ENCODE data around the gene SLC22A7.
A peak's percentile ranks its signal among the peaks of the same experiment; 100 is the strongest.
"Not testable (repeated sequence)": the region's sequence is repeated elsewhere in the genome, so short reads cannot be mapped to it uniquely, and the experiment has no call there.

The SLC22A7 gene

GRCh38 chr6:43339168-43339567 lies 41.1 kb downstream of the SLC22A7 start:
- peak; percentile 59 for DNase-seq (ENCODE audit: low read depth)
- no peak overlapping the region for H3K4me3 ChIP-seq (ENCODE audit: low read depth, low read length)

GRCh38 chr6:43346243-43346642 lies 48.2 kb downstream of the SLC22A7 start:
- not testable (repeated sequence) for H3K4me3 ChIP-seq (ENCODE audit: low read depth, low read length); DNase-seq (ENCODE audit: low read depth)

More at GRCh38 chr6:43339168-43339567, 41.1 kb downstream of the SLC22A7 start:
- no peak for TF ChIP-seq CTCF (IDR thresholded peaks at IDR 0.05; ENCODE audit: insufficient read depth, low read depth, low read length, missing control alignments)

- no peak overlapping the region for H3K4me3 ChIP-seq (ENCODE audit: low read depth, low read length)
- no peak for DNase-seq (ENCODE audit: low read depth)
- no peak for TF ChIP-seq CTCF (IDR thresholded peaks at IDR 0.05; ENCODE audit: insufficient read depth, low read depth, low read length, missing control alignments)
These were observed 49.0 kb downstream of the SLC22A7 start for GRCh38 chr6:43347021-43347420.

- no peak for TF ChIP-seq CTCF (IDR thresholded peaks at IDR 0.05; ENCODE audit: insufficient read depth, low read depth, low read length, missing control alignments)
- DNase-seq (ENCODE audit: low read depth): no peak
These were observed 49.4 kb downstream of the SLC22A7 start for GRCh38 chr6:43347444-43347843.

GRCh38 chr6:43351951-43352350 lies 53.9 kb downstream of the SLC22A7 start:
- DNase-seq (ENCODE audit: low read depth); H3K4me3 ChIP-seq (ENCODE audit: low read depth, low read length): not testable (repeated sequence)

More at GRCh38 chr6:43347444-43347843, 49.4 kb downstream of the SLC22A7 start:
- no peak overlapping the region for H3K4me3 ChIP-seq (ENCODE audit: low read depth, low read length)
